NCI-H446 treated with DMSO at 0.1 percent for 48 hours (cell line): ENCODE results near the gene FUS.
"Not testable (repeated sequence)": the region's sequence is repeated elsewhere in the genome, so short reads cannot be mapped to it uniquely, and the experiment has no call there.

Source experiments
- DNase-seq: peaks from one replicate; lab custom pipeline; 2025; lab: John Stamatoyannopoulos, UW

The FUS gene

DNA sequence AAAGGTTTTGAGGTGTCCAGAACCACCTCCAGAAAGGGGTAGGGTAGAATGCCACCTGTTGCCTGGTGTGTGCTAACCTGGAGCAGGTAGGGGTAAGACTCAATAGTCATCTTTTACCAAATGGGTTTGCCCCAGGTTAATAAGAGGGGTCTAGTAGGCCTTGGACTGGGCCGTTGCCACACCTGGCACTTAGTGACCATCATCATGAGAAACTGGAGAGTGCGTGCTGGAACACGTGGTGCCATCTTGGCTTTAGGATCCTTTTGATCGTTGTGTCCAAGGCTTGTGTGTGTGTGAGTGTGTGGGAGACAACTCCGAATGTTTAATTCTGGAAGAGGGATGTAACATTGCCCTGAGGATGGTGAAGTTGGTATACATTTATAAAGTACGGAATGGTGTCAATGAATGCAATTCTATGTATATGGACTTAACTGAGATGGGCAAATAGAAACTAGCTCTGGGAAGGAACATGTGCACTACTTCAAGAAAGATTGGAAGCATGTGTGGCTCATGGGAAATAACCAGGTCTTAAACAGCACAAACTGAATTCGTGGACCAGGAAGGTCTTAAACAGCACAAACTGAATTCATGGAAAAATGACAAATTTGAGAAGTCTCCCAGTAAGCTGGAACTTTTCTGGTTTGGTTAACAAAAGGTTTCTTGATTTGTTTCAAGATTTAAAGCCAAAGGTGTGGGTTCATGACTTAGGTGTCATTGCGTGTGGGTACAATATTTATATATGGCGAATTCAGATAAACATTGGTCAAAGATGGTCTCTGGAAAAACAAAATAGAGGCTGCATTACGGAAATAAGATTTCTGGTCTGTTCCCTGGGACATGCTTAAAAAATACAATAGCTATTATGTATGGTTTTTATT lies 7.2 kb downstream of the FUS start:
- no peak for DNase-seq

DNA sequence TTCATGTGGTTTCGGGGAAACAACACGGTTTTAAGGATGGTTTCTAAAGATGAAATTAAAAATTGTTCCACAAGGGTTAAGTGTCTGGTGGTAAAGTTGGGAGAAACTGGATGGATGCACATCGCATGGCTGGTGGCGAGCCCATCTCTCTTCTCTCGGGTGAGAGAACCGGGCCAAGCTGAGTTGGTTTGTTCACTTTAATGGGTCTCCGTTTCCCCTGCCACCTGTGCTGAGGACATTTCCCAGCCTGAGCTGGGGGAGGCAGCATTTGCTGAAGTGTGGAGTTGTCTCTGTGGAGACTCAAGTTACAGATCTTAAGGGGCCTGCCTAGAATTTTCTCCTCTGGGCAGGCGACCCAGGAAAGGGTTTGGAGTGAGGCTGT lies 7.9 kb downstream of the FUS start:
- DNase-seq, result no peak

DNA sequence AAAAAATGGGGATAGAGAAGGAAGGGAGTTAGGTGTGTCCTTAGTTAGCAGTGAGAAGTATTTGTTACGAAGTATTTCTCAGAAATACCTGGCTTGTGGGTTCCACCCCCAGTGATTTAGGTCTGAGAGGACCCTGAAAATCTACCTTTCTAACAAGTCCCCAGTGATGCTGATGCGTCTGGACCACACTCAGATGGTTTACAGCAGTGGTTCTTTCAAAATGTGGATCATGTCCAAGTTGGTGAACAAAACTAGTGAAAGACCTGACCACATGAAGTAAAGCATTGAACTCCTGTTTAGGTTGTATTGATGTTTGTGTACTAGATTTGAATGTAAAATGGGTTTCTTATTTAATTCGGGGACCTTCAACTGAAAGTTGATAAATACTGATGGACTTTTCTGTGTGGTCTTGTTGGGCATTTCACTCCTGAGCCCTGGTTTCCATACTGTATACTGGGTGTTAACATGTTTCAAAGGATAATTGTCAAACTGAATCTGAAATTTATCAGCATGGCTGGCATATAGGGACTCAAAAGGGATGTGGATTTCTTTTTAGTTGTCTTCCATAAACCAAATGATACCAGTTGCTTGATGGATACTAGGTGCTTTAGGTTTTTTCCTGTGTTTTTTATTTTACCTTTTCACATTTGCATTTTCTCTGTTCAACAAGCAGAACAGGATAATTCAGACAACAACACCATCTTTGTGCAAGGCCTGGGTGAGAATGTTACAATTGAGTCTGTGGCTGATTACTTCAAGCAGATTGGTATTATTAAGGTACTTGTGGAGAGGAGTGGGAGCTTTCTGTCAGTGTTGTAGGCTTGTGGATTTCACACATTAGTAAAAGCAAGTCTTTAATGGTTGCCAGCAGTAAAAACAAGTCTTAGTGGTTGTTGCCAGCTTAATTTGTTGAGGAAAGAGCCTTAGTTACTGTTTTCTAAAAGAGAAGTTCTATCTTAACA lies 8.8 kb downstream of the FUS start:
- DNase-seq, result no peak

DNA sequence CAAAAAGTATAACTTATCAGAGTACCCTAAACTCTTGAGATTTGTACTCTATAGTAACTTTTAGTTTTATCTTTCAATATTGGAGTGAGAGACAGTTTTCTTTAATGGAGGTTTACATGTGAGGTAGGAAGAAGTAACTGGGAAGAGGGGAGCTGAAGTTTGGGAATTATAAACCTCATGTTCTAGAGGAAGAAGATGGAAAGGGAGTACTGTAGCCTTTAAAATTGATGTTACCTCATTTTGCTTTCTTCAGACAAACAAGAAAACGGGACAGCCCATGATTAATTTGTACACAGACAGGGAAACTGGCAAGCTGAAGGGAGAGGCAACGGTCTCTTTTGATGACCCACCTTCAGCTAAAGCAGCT lies 9.5 kb downstream of the FUS start:
- DNase-seq, result no peak

DNA sequence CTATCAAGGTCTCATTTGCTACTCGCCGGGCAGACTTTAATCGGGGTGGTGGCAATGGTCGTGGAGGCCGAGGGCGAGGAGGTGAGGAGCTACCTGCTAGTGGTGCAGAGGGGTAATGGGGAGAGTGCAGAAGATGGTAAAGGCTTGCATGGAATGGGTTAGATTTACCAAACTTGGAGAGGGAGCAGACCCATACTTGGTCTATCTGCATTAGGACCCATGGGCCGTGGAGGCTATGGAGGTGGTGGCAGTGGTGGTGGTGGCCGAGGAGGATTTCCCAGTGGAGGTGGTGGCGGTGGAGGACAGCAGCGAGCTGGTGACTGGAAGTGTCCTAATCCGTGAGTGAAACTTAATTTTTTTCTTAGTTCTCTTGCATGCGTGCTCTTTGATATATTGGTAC lies 10.1 kb downstream of the FUS start:
- DNase-seq, result no peak

DNA sequence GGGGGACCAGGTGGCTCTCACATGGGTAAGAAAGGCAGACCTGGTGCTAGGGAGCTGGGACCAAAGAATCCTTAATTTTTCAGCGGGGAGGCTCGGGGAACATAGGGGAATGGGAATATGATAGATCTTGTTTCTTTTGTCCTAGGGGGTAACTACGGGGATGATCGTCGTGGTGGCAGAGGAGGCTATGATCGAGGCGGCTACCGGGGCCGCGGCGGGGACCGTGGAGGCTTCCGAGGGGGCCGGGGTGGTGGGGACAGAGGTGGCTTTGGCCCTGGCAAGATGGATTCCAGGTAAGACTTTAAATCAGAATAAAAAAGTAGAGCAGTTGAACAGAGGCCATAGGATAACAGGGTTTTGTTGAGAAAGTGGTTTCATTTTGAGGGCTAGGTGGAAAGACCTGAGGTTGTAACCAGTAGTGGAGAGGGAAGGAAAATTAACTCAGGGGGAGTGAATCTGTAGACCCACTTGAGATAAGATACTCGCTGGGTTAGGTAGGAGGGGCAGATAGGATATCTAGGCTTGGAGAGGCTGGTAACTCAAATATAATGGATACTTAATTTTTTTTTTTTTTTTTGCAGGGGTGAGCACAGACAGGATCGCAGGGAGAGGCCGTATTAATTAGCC lies 11.0 kb downstream of the FUS start:
- no peak for DNase-seq

DNA sequence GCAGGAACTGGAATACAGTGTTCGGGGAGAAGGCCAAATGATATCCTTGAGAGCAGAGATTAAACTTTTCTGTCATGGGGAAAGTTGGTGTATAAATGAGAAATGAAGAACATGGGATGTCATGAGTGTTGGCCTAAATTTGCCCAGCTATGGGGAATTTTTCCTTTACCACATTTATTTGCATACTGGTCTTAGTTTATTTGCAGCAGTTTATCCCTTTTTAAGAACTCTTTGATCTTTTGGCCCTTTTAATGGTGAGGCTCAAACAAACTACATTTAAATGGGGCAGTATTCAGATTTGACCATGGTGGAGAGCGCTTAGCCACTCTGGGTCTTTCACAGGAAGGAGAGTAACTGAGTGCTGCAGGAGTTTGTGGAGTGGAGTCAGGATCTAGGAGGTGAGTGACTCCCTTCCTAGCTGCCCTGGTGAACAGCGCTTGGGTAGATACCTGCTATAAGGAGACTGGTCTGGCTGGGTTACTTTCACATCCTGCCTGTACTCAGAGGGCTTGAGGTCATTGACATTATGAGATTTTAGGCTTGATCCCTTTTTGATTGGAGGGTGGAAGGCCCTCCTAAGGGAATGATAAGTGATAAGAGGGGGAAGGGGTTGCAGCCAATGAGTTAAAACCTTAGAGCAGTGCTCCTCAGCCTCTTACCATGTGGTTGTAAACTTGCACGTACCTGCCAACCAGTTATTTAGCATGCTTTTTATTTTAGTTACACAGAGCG lies 11.9 kb downstream of the FUS start:
- no peak for DNase-seq

DNA sequence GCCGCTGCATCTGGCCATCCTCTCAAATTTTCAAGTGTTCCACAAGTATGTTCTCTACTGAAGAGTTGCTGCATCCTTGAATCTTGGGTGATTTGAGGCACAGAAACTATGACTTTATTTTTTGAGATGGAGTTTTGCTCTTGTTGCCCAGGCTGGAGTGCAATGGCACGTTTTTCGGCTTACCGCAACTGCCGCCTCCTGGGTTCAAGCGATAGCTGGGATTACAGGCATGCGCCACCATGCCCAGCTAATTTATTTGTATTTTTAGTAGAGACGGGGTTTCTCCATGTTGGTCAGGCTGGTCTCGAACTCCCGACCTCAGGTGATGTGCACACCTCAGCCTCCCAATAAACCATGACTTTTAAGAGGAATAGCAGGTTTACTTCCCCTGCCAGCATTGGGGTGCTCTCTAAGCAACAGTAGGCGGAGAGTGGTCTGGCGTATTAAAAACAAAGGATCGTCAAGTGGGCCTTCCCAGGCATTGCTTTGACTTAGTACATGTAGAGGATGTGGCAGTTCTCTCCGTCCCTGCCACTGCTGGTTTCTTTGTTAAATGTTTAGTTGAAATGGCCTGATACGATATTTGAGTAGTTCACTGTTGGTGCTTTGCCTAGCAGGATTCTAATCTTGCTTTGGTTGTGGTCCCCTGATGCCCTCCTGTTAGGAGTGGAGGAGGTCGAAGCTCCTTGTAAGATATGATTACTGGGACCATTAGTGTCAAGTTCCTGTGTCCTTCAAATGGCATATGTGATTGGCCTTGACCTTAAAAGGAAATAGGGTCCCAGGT lies 13.1 kb downstream of the FUS start:
- no peak for DNase-seq

DNA sequence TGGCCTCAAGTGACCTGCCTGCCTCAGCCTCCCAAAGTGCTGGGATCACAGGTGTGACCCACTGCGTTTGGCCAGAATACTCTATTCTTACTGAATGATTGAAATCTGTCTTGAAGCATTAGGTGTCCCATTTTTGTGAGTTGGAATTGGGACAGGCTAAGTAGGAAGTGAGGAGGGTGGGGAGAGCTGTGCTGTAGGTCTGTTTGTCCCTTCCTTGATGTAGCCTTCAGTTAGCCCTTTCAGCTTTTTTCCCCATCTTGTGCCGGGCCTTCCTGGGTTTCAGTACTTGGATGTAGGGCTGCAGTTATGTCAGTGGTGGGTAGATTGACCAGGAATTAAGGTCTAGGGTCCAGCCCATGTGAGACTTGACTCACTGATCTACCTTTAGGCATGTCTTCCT lies 13.9 kb downstream of the FUS start:
- no peak for DNase-seq

DNA sequence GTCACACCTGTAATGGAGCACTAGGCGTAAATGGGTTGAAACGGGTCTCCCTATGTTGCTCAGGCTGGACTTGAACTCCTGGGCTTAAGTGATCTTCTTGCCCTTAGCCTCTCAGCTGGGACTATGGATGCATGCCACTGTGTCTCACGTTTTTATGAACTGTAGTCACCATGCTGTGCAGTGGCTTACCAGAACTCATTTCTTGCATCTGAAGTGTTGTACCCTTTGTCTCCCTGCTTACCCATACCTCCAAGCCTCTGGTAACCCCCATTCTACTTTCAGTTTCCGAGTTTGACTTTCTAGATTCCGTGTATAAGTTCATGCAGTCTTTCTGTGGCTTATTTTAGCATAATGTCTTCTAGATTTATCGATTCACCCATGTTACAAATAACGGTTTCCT lies 15.0 kb downstream of the FUS start:
- DNase-seq, result no peak

DNA sequence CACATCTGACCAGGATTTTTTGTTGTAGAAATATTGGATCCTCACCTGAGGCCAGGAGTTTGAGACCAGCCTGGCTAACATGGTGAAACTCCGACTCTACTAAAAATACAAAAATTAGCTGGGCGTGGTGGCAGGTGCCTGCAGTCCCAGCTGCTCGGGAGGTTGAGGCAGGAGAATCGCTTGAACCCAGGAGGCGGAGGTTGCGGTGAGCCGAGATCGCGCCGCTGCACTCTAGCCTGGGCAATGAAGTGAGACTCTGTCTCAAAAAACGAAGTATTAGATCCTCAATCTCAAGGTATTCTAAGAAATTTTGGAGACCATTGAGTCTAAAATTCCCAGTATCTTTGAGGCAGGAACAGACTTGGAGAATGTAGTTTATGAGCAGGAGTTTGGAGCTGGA lies 15.9 kb downstream of the FUS start:
- not testable (repeated sequence) for DNase-seq

DNA sequence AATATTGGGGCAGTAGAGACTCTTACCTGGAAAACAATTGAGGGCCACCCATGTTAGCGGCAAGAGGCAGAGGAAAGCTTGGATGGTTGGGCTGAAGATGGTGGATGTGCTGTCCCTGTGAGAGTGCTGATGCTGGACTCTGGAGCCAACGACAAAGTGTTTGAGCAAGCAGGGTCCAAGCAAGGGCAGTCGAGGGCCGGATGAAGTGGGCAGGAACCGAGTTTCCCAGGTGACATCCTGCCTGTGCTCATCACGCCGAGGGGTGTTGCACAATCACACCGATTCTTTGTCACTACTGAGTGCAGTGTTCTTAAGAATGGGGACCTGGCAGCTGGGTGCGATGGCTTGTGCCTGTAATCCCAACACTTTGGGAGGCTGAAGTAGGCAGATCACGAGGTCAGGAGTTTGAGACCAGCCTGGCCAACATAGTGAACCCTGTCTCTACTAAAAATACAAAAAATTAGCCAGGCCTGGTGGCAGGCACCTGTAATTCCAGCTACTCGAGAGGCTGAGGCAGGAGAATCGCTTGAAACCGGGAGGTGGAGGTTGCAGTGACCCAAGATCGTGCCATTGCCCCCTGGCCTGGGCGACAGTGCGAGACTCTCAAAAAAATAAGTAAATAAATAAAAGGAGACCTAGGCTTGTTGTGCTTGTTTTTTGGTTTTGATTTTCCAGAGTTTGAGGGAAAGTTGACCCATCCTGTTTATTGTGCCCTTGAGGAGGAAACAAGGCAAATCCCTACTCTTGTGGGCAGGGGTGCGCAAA lies 16.6 kb downstream of the FUS start:
- no peak for DNase-seq

DNA sequence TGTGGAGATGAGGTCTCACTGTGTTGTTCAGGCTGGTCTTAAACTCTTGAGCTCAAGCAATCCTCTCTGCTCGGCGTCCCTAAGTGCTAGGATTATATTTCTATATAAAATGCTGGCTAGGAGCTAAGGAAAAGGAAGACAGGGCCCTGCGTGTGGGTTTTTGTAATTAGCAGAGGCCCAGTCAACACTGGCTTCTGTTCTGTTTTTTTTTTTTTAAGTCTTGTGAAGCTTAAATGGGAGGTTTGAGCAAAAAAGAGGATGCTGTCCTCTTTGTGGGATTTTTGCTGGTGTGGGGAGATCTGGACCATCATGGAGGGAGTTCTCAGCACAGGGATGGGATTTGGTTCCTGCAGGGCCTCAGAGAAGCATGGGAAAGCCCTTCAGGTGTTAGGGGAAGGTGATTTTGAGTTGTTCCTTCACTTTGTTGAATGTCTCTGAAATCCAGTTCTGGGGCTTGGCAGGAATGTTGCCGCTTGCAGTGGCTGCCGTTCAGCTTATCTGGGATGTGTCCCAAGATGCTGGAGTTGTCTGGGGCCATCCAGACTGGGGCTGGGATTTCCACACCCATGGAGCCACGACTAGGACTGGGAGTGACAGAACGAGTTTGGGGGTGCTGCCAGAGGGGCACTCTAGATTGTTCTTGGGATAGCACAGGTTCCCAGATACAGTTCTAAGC lies 18.4 kb downstream of the FUS start:
- DNase-seq, result no peak

DNA sequence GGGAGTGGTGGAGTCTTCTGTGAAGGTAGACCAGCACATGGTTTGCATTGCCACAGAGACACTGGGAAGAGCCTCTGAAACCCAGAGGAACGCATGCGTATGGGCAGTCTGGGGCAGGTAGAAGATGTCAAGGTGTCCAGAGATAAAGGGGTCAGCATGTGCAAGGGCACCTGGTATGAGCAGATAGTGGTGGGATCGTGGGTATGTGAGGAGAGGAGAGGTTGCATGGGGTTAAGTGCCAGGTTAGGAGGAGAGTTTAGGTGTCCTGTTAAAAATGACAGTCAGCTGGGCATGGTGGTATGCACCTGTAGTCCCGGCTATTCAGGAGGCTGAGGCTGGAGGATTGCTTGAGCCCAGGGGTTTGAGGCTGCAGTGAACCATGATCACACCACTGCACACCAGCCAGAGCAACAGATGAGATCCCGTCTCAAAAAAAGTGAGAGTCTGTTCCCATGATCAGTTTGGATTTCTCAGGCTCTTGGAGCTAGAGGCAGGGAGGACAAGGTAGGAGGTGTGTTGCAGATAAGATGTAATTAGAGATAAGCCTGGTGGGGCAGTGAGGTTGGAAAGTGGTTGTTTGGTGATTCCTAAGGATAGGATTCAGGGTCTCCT lies 19.6 kb downstream of the FUS start:
- DNase-seq, result no peak

DNA sequence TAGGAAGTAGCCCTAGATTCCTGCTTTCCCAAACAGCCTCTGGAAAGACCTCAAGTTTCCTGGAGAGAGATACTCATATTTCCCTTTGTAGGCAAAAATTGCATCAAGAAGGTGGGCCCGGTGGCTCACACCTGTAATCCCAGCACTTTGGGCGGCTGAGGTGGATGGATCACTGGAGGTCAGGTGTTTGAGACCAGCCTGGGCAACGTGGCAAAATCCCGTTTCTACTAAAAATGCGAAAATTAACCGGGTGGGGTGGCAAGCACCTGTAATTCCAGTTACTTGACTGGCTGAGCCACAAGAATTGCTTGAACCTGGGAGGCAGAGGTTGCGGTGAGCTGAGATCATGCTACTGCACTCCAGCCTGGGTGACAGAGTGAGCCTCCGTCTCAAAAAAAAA lies 20.2 kb downstream of the FUS start:
- not testable (repeated sequence) for DNase-seq

DNA sequence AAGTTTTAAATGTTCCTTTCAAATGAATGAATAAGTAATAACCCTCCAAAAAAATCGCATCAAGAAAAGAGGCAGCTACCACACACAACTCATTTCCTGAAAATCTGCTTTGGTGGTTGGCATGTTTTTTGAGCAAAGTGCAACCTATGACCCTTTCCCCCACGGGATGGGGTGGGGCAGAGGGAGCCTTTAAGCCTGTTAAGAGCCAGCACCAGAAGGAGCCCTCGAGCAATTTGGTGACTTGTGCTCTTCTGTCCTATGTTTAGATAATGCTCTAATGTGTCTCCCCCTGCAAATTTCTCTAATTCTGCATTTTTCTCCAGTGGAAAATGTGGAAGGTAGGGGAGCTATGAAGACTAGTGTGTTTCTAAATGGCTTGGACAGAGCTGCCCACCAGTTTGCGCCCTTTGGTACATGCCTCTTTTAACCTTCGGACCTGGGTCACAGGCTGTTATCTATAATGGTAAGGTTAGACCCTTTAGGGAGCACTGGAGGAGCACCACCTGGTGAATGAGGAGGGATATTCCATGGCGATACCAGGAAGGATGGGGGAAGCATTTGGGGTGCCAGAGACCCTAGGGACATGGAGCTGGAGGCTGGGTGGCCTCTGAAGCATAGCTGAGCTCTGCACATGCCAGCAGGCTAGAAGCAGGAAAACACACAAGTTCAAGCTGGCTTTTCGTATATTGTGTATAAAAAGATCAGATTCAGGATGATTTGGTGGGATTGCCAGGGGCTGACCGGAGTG lies 21.1 kb downstream of the FUS start:
- no peak for DNase-seq

DNA sequence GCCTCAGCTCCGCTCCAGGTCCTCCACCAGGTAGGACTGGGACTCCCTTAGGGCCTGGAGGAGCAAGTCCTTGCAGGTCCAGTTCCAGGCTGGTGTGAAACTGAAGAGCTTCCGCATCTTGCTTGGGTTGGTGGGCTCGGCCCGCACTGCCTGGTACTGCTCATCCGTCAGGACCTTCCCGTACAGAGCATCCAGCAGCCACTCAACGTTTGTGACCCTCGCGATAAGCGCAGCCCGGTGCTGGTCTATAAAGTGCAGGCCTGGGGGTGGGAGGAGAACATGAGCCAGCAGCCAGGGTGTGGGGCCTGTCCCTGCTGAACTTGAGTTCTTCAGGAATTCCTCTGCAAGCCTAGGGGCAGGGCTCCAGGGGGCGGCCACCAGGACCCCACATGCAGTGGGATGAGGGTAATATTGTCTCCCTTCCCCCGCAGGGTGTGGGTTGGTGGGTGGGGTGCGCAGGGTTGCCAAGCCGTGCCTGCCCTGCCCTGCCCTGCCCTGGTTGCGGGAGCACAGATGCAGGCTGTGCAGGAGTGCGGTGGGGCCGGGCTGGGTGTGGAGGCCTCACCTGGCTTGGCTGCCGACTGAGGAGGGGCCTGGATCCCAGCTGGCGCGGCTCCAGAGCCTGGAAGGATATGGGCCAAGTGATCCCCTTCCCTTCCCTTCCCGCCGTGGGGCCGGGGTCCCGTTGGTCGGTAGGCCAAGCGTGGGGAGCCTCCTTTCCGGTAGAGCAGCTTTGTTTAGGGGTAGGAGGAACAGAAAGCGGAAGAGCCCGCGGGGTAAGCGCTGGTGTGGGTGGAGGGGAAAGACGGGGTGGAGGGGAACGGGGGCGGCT lies 21.9 kb downstream of the FUS start:
- DNase-seq, result no peak
